Liver (tissue), 3 donors: Measurements from ENCODE around the gene CYREN.
"Not testable (repeated sequence)": the region's sequence is repeated elsewhere in the genome, so short reads cannot be mapped to it uniquely, and the experiment has no call there.

Experiments
- EGR1 ChIP-seq, 2 donors: IDR thresholded peaks; 2 replicates each; pipeline ENCODE4 v1.6.1; 2016 to 2018; ENCODE audit warnings: antibody characterized with exemption in 2 of 2, low read depth in 2 of 2
- FOXA1 ChIP-seq: IDR thresholded peaks from 2 replicates; pipeline ENCODE4 v1.6.1; 2016; ENCODE audit warnings: antibody characterized with exemption
- FOXA2 ChIP-seq: IDR thresholded peaks from 2 replicates; pipeline ENCODE4 v1.6.1; 2016; ENCODE audit warnings: antibody characterized with exemption
- GABPA ChIP-seq, 2 donors: IDR thresholded peaks in 1 of 2; conservative IDR thresholded peaks in 1 of 2; 2 replicates each; pipeline ENCODE4 v1.6.1; 2016; ENCODE audit warnings: antibody characterized with exemption in 2 of 2, mild to moderate bottlenecking in 1 of 2, moderate library complexity in 1 of 2
- HNF4A ChIP-seq, 2 donors: conservative IDR thresholded peaks; 2 replicates each; pipeline ENCODE4 v1.6.1; 2016; ENCODE audit warnings: antibody characterized with exemption in 2 of 2, mild to moderate bottlenecking in 2 of 2
- JUND ChIP-seq, 2 donors: IDR thresholded peaks; 2 replicates each; pipeline ENCODE4 v1.6.1; 2016; ENCODE audit warnings: antibody characterized with exemption in 2 of 2
- RAD21 ChIP-seq, 2 donors: IDR thresholded peaks; 2 replicates each; pipeline ENCODE4 v1.6.1; 2016; ENCODE audit warnings: antibody characterized with exemption in 2 of 2, mild to moderate bottlenecking in 2 of 2
- TAF1 ChIP-seq: conservative IDR thresholded peaks from 2 replicates; pipeline ENCODE4 v1.6.1; 2016; ENCODE audit warnings: antibody characterized with exemption, mild to moderate bottlenecking
- YY1 ChIP-seq: IDR thresholded peaks from 2 replicates; pipeline ENCODE4 v1.6.1; 2016; ENCODE audit warnings: antibody characterized with exemption, mild to moderate bottlenecking
- TF ChIP-seq, protein P1 (sequence below): fragments of 150-350 bp; IDR thresholded peaks from 2 replicates; pipeline ENCODE4 v1.5.1; 2017; ENCODE audit warnings: improper control_type of control experiment, low read depth, low read length; ENCODE audit not compliant: missing input control
- TF ChIP-seq, protein P2 (sequence below): IDR thresholded peaks from 2 replicates; pipeline ENCODE4 v1.6.1; 2016; ENCODE audit warnings: antibody characterized with exemption
- TF ChIP-seq, protein P3 (sequence below): IDR thresholded peaks from 2 replicates; pipeline ENCODE4 v1.6.1; 2016; ENCODE audit warnings: antibody characterized with exemption
- TF ChIP-seq, protein P4 (sequence below): IDR thresholded peaks from 2 replicates; pipeline ENCODE4 v1.6.1; 2016; ENCODE audit warnings: antibody characterized with exemption
- TF ChIP-seq, protein P5 (sequence below): IDR thresholded peaks from 2 replicates; pipeline ENCODE4 v1.6.1; 2016; ENCODE audit warnings: antibody characterized with exemption, mild to moderate bottlenecking
- donor health status: healthy.
- donor health status: healthy.

DNA sequence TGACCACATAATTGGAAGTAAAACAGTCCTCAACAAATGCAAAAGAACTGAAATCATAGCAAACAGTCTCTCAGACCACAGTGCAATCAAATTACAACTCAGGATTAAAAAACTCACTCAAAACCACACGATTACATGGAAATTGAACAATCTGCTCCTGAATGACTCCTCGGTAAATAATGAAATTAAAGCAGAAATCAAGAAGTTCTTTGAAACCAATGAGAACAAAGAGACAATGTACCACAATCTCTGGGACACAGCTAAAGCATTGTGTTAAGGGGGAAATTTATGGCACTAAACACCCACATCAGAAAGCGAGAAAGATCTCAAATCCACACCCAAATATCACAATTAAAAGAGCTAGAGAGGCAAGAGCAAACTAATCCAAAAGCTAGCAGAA, 45.9 kb downstream of the CYREN start:
- TF ChIP-seq, protein P1, sequence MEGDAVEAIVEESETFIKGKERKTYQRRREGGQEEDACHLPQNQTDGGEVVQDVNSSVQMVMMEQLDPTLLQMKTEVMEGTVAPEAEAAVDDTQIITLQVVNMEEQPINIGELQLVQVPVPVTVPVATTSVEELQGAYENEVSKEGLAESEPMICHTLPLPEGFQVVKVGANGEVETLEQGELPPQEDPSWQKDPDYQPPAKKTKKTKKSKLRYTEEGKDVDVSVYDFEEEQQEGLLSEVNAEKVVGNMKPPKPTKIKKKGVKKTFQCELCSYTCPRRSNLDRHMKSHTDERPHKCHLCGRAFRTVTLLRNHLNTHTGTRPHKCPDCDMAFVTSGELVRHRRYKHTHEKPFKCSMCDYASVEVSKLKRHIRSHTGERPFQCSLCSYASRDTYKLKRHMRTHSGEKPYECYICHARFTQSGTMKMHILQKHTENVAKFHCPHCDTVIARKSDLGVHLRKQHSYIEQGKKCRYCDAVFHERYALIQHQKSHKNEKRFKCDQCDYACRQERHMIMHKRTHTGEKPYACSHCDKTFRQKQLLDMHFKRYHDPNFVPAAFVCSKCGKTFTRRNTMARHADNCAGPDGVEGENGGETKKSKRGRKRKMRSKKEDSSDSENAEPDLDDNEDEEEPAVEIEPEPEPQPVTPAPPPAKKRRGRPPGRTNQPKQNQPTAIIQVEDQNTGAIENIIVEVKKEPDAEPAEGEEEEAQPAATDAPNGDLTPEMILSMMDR: not testable (repeated sequence)
- not testable (repeated sequence) for TF ChIP-seq GABPA (IDR thresholded peaks at IDR 0.05 in 1 of 2, conservative IDR thresholded peaks at IDR 0.05 in 1 of 2); RAD21 (IDR thresholded peaks at IDR 0.05); TAF1; FOXA1; JUND (IDR thresholded peaks at IDR 0.05); YY1; HNF4A (conservative IDR thresholded peaks at IDR 0.05); EGR1 (IDR thresholded peaks at IDR 0.05; ENCODE audit: low read depth in 2 of 2); FOXA2
- TF ChIP-seq, protein P2, sequence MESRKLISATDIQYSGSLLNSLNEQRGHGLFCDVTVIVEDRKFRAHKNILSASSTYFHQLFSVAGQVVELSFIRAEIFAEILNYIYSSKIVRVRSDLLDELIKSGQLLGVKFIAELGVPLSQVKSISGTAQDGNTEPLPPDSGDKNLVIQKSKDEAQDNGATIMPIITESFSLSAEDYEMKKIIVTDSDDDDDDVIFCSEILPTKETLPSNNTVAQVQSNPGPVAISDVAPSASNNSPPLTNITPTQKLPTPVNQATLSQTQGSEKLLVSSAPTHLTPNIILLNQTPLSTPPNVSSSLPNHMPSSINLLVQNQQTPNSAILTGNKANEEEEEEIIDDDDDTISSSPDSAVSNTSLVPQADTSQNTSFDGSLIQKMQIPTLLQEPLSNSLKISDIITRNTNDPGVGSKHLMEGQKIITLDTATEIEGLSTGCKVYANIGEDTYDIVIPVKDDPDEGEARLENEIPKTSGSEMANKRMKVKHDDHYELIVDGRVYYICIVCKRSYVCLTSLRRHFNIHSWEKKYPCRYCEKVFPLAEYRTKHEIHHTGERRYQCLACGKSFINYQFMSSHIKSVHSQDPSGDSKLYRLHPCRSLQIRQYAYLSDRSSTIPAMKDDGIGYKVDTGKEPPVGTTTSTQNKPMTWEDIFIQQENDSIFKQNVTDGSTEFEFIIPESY: not testable (repeated sequence)
- TF ChIP-seq, protein P3, sequence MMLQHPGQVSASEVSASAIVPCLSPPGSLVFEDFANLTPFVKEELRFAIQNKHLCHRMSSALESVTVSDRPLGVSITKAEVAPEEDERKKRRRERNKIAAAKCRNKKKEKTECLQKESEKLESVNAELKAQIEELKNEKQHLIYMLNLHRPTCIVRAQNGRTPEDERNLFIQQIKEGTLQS: not testable (repeated sequence)
- TF ChIP-seq, protein P4, sequence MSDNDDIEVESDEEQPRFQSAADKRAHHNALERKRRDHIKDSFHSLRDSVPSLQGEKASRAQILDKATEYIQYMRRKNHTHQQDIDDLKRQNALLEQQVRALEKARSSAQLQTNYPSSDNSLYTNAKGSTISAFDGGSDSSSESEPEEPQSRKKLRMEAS: not testable (repeated sequence)
- TF ChIP-seq, protein P5, sequence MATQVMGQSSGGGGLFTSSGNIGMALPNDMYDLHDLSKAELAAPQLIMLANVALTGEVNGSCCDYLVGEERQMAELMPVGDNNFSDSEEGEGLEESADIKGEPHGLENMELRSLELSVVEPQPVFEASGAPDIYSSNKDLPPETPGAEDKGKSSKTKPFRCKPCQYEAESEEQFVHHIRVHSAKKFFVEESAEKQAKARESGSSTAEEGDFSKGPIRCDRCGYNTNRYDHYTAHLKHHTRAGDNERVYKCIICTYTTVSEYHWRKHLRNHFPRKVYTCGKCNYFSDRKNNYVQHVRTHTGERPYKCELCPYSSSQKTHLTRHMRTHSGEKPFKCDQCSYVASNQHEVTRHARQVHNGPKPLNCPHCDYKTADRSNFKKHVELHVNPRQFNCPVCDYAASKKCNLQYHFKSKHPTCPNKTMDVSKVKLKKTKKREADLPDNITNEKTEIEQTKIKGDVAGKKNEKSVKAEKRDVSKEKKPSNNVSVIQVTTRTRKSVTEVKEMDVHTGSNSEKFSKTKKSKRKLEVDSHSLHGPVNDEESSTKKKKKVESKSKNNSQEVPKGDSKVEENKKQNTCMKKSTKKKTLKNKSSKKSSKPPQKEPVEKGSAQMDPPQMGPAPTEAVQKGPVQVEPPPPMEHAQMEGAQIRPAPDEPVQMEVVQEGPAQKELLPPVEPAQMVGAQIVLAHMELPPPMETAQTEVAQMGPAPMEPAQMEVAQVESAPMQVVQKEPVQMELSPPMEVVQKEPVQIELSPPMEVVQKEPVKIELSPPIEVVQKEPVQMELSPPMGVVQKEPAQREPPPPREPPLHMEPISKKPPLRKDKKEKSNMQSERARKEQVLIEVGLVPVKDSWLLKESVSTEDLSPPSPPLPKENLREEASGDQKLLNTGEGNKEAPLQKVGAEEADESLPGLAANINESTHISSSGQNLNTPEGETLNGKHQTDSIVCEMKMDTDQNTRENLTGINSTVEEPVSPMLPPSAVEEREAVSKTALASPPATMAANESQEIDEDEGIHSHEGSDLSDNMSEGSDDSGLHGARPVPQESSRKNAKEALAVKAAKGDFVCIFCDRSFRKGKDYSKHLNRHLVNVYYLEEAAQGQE: not testable (repeated sequence)
